Peyer's patch (tissue), 4 donors: Measurements from ENCODE around the gene NOP10. TPM values are rescaled to one million over a fixed set of nuclear protein-coding genes. Genes with fewer than 3 reads are reported as not detected.
A peak's percentile ranks its signal among the peaks of the same experiment; 100 is the strongest.

Source experiments
- DNase-seq, 3 donors: peaks; one replicate each; pipeline ENCODE4 v3.0.0-alpha.2; 2017 to 2019
- H3K27ac ChIP-seq, 4 donors: fragments of 200-600 bp; sonication (generic); one replicate each; pipeline ENCODE4 v1.5.1; 2016 to 2019
- H3K27me3 ChIP-seq, 2 donors: fragments of 200-600 bp; sonication (generic); one replicate each; pipeline ENCODE4 v1.5.1; 2019
- H3K36me3 ChIP-seq, 3 donors: fragments of 200-600 bp; sonication (generic); one replicate each; pipeline ENCODE4 v1.5.1; 2016 to 2019
- H3K4me1 ChIP-seq, 4 donors: fragments of 200-600 bp; sonication (generic); one replicate each; pipeline ENCODE4 v1.5.1; 2016 to 2019
- H3K4me3 ChIP-seq, 4 donors: fragments of 200-600 bp; sonication (generic); 1 replicate in 3 of 4; 2 replicates in 1 of 4; pipeline ENCODE4 v1.5.1; 2016 to 2019; ENCODE audit warnings: mild to moderate bottlenecking in 1 of 4
- H3K9me3 ChIP-seq, 4 donors: fragments of 200-600 bp; sonication (generic); one replicate each; pipeline ENCODE4 v1.5.1; 2016 to 2019; ENCODE audit warnings: mild to moderate bottlenecking in 1 of 4
- POLR2A ChIP-seq, 2 donors: fragments of 450-650 bp; IDR thresholded peaks; one replicate each; pipeline ENCODE4 v1.5.1; 2017; ENCODE audit warnings: antibody characterized with exemption in 2 of 2, mild to moderate bottlenecking in 2 of 2, moderate library complexity in 2 of 2
- total RNA-seq, 4 donors: library from RNA; depleted of rRNA; stranded (reverse); fragments of >200 nt; gene quantifications; one replicate each; pipeline ENCODE4 v1.1.0, GENCODE V29; 2016
- TF ChIP-seq, protein P1 (sequence below), 6 experiments: fragments of 450-650 bp in 4 of 6; fragments of 200-600 bp in 2 of 6; sonication (generic) in 1 of 6; IDR thresholded peaks; one replicate each; pipeline ENCODE4 v1.5.1; 2017 to 2019; ENCODE audit warnings: antibody characterized with exemption in 6 of 6, mild to moderate bottlenecking in 3 of 6, moderate library complexity in 1 of 6

Gene NOP10
- total RNA-seq, 4 donors from 2014 or later: 56.2 to 143 (median 96.3) TPM

- H3K4me1 ChIP-seq: peaks cover 0 to 18% (median 0%) of the 10 kb centered on the region in 4 donors
- no peaks in the 10 kb centered on the region for H3K27me3 ChIP-seq
- peak overlapping the region; percentile 30 to 59 (median 46) for H3K4me3 ChIP-seq
- DNase-seq: peak; percentile 58 to 92 (median 60)
- no peaks in the 10 kb centered on the region for H3K36me3 ChIP-seq
- H3K9me3 ChIP-seq: no peaks in the 10 kb centered on the region
- TF ChIP-seq POLR2A (IDR thresholded peaks at IDR 0.05): peak; percentile 85 to 91
- TF ChIP-seq, protein P1, sequence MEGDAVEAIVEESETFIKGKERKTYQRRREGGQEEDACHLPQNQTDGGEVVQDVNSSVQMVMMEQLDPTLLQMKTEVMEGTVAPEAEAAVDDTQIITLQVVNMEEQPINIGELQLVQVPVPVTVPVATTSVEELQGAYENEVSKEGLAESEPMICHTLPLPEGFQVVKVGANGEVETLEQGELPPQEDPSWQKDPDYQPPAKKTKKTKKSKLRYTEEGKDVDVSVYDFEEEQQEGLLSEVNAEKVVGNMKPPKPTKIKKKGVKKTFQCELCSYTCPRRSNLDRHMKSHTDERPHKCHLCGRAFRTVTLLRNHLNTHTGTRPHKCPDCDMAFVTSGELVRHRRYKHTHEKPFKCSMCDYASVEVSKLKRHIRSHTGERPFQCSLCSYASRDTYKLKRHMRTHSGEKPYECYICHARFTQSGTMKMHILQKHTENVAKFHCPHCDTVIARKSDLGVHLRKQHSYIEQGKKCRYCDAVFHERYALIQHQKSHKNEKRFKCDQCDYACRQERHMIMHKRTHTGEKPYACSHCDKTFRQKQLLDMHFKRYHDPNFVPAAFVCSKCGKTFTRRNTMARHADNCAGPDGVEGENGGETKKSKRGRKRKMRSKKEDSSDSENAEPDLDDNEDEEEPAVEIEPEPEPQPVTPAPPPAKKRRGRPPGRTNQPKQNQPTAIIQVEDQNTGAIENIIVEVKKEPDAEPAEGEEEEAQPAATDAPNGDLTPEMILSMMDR (IDR thresholded peaks at IDR 0.05): no peak
- H3K27ac ChIP-seq: peak overlapping the region; percentile 57 to 68 (median 62)
Measured at GRCh38 chr15:34318277-34319079, 24.5 kb downstream of the NOP10 start.

- no peak for DNase-seq
- no peaks in the 10 kb centered on the region for H3K9me3 ChIP-seq
Measured at GRCh38 chr15:34314491-34315490, 28.1 kb downstream of the NOP10 start.

DNA sequence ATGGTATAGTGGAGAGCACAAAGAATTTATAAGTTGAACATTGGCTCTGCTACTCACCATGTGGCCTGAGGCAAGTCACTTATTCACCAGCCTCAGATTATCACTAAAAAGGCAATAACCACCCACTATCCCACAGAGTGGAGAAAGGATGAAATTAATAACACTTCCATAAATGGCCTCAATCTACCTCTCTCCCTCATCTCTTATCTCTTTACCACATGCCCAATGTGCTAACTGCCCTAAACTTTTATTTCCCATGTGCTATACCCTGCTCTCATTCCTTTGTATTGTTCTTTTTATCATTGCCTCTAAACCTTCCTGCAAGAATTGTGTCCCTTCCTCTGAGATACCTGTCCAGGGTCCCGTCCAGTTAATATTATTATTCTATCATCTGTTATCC, 31.4 kb downstream of the NOP10 start:
- H3K9me3 ChIP-seq: no peaks in the 10 kb centered on the region
- TF ChIP-seq POLR2A (IDR thresholded peaks at IDR 0.05): no peak
- TF ChIP-seq, protein P1 (IDR thresholded peaks at IDR 0.05): no peak
- H3K27me3 ChIP-seq: no peaks in the 10 kb centered on the region
- H3K4me3 ChIP-seq: no peak overlapping the region
- H3K4me1 ChIP-seq: peaks cover 0 to 3% (median 0%) of the 10 kb centered on the region in 4 donors
- no peak overlapping the region for H3K27ac ChIP-seq
- no peak for DNase-seq
- H3K36me3 ChIP-seq: no peaks in the 10 kb centered on the region

More at GRCh38 chr15:34314491-34315490, 28.1 kb downstream of the NOP10 start:
- Histone ChIP-seq H3K27me3 (no peaks in the 10 kb centered on the region), H3K4me3 (no peak overlapping the region), H3K4me1 (peaks cover 0 to 18% (median 0%) of the 10 kb centered on the region in 4 donors), H3K36me3 (no peaks in the 10 kb centered on the region), H3K27ac (no peak overlapping the region)
- TF ChIP-seq, protein P1 (IDR thresholded peaks at IDR 0.05): no peak
- no peak for TF ChIP-seq POLR2A (IDR thresholded peaks at IDR 0.05)

GRCh38 chr15:34304613-34305012, 38.3 kb downstream of the NOP10 start:
- TF ChIP-seq, protein P1 (IDR thresholded peaks at IDR 0.05): no peak
- Histone ChIP-seq H3K9me3 (no peaks in the 10 kb centered on the region), H3K4me3 (no peak overlapping the region), H3K4me1 (no peaks in the 10 kb centered on the region), H3K36me3 (no peaks in the 10 kb centered on the region), H3K27me3 (no peaks in the 10 kb centered on the region), H3K27ac (no peak overlapping the region)
- no peak for DNase-seq

GRCh38 chr15:34301058-34301457, 41.9 kb downstream of the NOP10 start:
- no peaks in the 10 kb centered on the region for H3K4me1 ChIP-seq
- no peak overlapping the region for H3K27ac ChIP-seq
- H3K4me3 ChIP-seq: no peak overlapping the region
- no peak for DNase-seq
- H3K27me3 ChIP-seq: no peaks in the 10 kb centered on the region
- H3K9me3 ChIP-seq: no peaks in the 10 kb centered on the region
- no peaks in the 10 kb centered on the region for H3K36me3 ChIP-seq
- TF ChIP-seq, protein P1 (IDR thresholded peaks at IDR 0.05): no peak
- no peak for TF ChIP-seq POLR2A (IDR thresholded peaks at IDR 0.05)
